Endometrium (tissue), 2 donors: Measurements from ENCODE around the gene ORC4.

Source experiments
- FAIRE-seq: peaks from 2 replicates; lab custom pipeline; 2012; peaks lifted over from hg19 to GRCh38; lab: Jason Lieb, UNC
- donor health status: control.
- donor health status: control.

Gene ORC4

GRCh38 chr2:148020111-148021058 lies at the start of gene ORC4:
Gene ORC4, minus strand, starts transcription at chr2:148020737. Its CDS starts 44,779 bp downstream, at chr2:147975958.
- FAIRE-seq: peak; percentile 80

- FAIRE-seq: no peak
Observed at GRCh38 chr2:148067801-148068200, 47.3 kb upstream of the ORC4 start.

- FAIRE-seq: no peak
Observed at GRCh38 chr2:148065936-148066335, 45.4 kb upstream of the ORC4 start.

- no peak for FAIRE-seq
Observed at GRCh38 chr2:148063633-148064032, 43.1 kb upstream of the ORC4 start.

GRCh38 chr2:148058641-148059040 lies 38.1 kb upstream of the ORC4 start:
- FAIRE-seq: peak; percentile 91

- FAIRE-seq: no peak
Observed at GRCh38 chr2:148052687-148053086, 32.1 kb upstream of the ORC4 start.

GRCh38 chr2:148049284-148049683 lies 28.7 kb upstream of the ORC4 start:
- FAIRE-seq: no peak

- no peak for FAIRE-seq
Observed at GRCh38 chr2:148048475-148049221, 28.1 kb upstream of the ORC4 start.

- FAIRE-seq: no peak
Observed at GRCh38 chr2:148046802-148047201, 26.3 kb upstream of the ORC4 start.

GRCh38 chr2:148044322-148044721 lies 23.8 kb upstream of the ORC4 start:
- no peak for FAIRE-seq

- FAIRE-seq: no peak
Observed at GRCh38 chr2:148042219-148042618, 21.7 kb upstream of the ORC4 start.

- FAIRE-seq: no peak
Observed at GRCh38 chr2:148039783-148040182, 19.2 kb upstream of the ORC4 start.

- FAIRE-seq: no peak
Observed at GRCh38 chr2:148032215-148032614, 11.7 kb upstream of the ORC4 start.

- FAIRE-seq: peak; percentile 66
Observed at GRCh38 chr2:148031152-148031551, 10.6 kb upstream of the ORC4 start.

- FAIRE-seq: no peak
Observed at GRCh38 chr2:148028781-148029180, 8.2 kb upstream of the ORC4 start.

GRCh38 chr2:148027822-148028221 lies 7.3 kb upstream of the ORC4 start:
- FAIRE-seq: peak; percentile 37

- FAIRE-seq: no peak
Observed at GRCh38 chr2:148026573-148026972, 6.0 kb upstream of the ORC4 start.

- FAIRE-seq: no peak
Observed at GRCh38 chr2:148023861-148024260, 3.3 kb upstream of the ORC4 start.

- no peak for FAIRE-seq
Observed at GRCh38 chr2:148022882-148023281, 2.3 kb upstream of the ORC4 start.

GRCh38 chr2:148022351-148022750 lies 1.8 kb upstream of the ORC4 start:
- no peak for FAIRE-seq

- no peak for FAIRE-seq
Observed at GRCh38 chr2:148021886-148022285, 1.3 kb upstream of the ORC4 start.

GRCh38 chr2:148021059-148021861 lies 723 bp upstream of the ORC4 start, which contains the start of gene MBD5:
Gene MBD5, plus strand, starts transcription at chr2:148021091.
- no peak for FAIRE-seq
